HG03280 (cell line): ENCODE measurements around the gene TMEM87A.

Experiments
- ATAC-seq: cut with Tn5 transposase; IDR thresholded peaks from one replicate; pipeline ENCODE4 v1.9.1; 2021; ENCODE audit warnings: mild to moderate bottlenecking, moderate library complexity; ENCODE audit not compliant: unreplicated experiment

TMEM87A gene

DNA sequence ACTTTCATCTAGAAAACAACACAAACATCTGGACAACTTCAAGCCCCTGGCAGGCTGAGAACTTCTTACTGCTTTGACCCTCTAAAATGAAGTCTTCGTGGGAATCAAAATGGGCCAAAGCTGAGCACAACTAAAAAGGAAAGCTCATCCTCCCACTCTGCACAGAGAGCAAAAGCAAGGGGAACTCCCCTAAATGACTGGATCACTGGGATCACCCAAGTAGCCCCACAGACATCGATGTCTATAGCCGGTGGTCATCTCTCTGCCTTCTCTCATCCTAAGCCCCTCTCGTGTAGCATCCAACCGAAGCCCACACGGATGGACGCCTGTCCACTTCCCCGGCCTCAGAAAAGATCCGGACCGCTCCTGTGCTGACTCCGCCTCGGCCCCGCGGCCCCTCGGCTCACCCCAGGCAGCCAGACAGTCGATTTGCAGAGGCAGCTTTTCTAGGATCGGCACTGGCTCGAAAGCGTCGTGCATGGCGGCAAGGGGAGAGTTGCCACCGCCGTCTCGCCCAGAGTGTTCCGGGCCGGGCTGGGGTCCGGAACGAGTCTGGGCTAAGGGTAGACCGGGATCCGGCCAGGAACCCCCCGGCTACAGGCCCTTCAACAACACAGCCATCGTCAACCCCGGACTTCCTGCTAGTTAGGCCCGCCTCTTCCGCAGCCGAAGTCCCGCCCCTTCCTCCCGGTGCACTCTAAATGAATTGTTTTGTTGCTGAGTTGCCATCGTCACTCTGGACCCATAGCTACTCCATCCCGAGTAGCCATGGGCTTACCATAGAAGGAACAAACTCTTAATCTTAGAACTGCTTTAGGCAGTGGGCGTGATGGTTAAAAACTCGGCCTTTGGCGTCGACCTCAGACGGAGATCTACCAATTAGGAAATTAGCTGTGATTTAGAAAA, 65.3 kb downstream of the TMEM87A start, which contains the start of gene VPS39:
Gene VPS39, minus strand, starts transcription at position 631 of the 906 bp plus-strand sequence. Its CDS starts 151 bp downstream, at position 480.
- peak; percentile 91 for ATAC-seq

GRCh38 chr15:42206406-42206805, 66.8 kb downstream of the TMEM87A start:
- no peak for ATAC-seq

DNA sequence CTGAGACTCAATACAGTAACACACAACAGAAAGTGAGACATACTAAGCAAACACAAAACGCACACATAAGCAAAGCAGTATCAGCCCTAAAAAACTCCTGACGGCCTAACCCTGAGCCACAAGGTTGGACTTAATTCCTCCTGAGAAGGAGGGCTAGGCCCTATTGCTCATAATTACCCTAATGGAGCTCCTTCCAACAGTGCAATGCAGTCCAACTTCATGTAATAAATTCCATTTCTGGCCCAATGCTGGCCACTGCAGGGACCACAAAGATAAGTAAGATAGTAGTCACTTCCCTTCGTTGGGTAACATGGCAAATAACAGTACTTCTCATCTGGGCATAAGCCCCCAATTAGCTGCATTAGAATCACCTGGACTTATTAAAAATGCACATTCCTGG, 69.3 kb downstream of the TMEM87A start:
- ATAC-seq: no peak

DNA sequence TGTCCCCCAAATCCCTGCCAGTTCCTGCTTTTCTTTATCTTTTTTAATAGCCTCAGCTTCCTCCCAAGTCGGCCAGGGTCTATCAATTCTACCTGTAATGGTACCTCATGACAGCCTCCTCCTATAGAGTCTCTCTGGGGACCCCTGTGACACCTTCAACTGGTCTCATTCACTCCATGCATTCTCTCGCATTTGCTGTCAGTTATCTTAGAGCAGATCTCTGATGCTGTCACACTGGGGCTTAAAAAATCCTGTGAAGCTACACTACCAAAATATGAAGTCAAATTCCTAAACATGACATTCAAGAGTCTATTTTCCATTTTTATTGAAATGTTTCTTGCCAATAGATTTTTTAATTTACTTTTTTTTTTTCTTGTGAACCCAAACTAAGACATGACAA, 70.6 kb downstream of the TMEM87A start:
- no peak for ATAC-seq

GRCh38 chr15:42201801-42202200, 71.4 kb downstream of the TMEM87A start:
- ATAC-seq: no peak

DNA sequence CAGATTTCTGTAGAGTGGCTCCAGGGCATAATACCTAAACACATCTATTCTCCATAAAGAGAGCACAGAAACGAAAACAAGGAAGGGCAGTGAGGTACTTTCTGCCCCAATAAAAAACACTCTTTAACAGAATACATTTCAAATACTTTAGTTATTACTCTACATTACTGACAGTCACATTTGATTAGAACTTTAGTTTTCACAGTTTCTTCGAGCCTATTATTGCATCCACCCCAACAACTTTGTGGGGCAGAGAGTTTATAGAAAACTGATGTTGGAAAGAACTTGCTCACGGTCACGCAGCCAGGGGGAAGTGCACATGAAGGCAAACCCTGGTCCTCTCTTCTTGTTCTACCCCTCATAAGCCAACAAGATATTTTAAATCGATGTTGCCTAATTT, 74.1 kb downstream of the TMEM87A start:
- no peak for ATAC-seq

DNA sequence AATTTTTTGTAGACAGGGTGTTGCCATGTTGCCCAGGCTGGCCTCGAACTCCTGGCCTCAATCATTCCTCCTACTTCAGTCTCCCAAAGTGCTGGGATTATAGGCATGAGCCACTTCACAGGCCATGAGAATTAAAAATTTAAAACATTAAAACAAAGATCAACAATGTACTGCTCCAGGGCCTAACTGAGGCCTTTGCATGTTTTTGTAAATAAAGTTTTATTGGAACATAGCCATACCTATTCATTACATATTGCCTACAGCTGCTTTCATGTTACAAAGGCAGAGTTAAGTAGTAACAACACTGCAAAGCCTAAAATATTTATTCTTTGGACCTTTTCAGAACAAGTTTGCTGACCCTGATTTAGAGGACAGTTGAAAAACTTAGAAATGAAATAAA, 74.7 kb downstream of the TMEM87A start:
- ATAC-seq: no peak

- ATAC-seq: no peak
Observed at GRCh38 chr15:42194513-42194912, 78.7 kb downstream of the TMEM87A start.

GRCh38 chr15:42193383-42193782, 79.8 kb downstream of the TMEM87A start:
- ATAC-seq: no peak

DNA sequence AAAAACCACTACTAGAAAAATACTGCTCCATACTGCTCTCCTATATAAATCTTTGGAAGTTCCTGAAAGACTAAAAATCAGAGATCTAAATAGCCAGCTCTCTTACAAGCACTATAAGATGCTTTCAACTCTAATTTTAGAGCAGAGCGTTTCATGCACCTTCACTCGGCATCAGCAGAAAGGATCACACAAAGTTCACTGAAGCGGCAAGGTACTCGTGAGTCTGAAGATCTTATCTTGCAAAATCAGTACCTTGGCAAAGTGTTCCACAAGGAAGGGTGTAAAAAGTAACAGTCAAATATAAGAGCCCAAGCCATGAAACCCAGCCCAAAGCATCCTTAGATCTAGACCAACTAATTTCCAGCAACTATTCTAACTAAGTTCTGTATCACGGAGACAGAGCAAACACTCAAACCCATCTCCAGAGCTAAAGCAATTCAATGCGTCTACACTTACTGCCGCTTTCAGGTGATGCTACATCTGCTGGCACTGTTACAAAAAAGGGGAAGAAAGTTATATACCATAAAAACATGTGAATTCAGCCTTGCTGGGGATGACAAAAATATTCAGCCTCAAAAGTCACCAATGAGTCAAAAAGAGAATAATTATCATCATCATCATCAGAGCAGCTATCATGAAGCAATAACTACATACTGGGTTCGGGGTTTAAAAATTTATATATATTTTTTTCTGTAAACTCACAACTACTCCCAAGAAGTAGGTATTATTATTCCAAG, 81.5 kb downstream of the TMEM87A start:
- ATAC-seq: no peak

- ATAC-seq: no peak
Observed at GRCh38 chr15:42190370-42190769, 82.9 kb downstream of the TMEM87A start.

GRCh38 chr15:42185801-42186200, 87.4 kb downstream of the TMEM87A start:
- ATAC-seq: no peak

DNA sequence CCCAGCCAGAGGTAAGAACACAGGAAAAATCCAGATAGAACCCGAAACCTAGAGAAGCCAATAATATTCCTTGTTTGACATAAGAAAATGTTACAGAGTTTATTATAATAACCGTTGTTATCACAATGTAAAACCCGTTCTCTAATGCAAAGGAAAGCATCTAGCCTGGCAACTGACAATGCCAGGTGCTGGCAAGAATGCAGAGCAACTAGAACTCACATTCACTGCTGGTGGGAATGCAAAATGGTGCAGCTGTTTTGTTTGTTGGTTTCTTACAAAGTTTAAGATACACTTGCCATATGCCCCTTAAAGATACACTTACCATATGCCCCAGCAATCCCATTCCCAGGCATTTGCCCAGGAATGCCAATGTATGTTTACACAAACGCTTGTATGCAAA, 88.5 kb downstream of the TMEM87A start:
- ATAC-seq: no peak

DNA sequence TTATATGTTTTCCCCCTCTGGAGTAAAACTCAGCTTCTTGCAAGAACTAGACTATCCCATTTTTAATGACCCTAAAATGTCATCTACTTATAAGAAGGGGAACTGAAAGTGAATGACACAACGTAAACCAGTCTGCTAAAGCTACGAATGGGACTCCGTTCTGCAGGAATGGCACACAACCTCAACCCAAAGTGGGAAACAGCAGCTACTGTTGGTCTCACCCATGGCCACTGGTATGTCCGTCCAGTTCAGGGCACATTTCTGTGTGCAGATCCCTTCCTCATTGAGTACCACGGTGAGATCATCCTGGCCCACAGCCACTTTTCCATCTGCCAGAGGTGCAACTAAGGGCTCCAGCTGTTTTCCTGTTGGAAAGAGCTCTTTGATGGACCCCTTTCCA, 88.9 kb downstream of the TMEM87A start:
- ATAC-seq: no peak

GRCh38 chr15:42182961-42183360, 90.3 kb downstream of the TMEM87A start:
- no peak for ATAC-seq

DNA sequence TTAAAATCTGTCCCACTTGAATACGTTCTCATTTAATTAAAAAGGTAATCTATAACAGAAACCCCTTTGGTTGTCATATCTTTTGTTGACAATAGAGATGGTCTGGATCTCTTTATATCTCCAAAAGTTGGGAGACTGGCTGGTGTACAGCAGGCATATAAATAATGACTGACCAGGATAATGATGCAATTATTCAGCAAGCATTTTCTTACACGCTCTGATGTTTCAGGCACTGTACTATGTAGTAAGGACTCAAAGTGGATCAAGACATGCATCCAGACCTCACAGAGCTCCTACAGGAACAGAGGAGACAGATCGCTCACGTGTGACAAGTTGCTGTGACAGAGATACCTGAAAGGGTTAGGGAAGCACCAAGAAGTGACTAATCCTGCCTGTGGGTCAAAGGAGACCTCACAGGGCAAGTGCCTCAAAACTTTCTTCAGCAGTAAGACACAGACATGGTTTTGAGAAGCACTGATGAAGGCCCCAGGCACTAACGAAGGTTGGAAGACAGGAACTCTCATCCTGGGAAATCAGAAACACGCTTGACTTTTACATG, 90.8 kb downstream of the TMEM87A start:
- no peak for ATAC-seq

DNA sequence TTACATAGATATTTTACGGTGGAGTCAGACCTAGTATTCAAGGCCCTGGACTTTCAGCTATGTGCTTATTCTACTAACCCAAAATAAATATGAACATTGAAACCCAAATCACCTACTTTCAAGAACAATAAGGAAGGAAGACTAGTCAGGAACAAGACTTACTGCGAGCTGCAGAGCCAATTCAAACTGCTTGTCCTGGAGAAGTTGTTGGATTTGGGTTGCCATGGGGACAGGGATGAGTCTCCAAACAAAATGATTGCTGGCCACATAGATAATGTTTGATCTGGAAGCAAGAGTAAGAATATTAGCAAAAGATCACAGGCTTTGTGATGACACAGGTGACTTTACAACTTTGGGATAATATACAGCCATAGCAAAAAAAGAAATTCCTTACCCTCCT, 95.2 kb downstream of the TMEM87A start:
- no peak for ATAC-seq

GRCh38 chr15:42175671-42176070, 97.6 kb downstream of the TMEM87A start:
- ATAC-seq: no peak

DNA sequence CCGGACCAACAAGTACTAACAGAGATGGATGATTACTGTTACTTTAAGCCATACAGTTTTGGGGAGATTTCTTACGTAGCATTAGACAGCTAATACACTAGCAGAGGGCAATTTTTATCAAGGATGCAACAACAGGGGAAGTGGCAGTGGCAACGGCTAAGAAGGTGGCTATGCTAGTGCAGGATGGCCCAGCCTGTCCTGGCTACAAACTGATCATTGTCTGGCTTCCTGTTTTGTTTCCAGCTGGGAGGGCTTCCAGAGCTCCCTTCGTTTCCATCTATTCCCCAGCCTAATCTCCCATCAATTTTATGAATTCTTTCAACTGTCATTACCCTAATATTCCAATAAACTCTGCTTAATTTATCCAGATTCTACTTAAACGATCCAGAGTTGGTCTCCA, 100.8 kb downstream of the TMEM87A start:
- ATAC-seq: no peak

GRCh38 chr15:42171795-42172194, 101.4 kb downstream of the TMEM87A start:
- ATAC-seq: no peak

DNA sequence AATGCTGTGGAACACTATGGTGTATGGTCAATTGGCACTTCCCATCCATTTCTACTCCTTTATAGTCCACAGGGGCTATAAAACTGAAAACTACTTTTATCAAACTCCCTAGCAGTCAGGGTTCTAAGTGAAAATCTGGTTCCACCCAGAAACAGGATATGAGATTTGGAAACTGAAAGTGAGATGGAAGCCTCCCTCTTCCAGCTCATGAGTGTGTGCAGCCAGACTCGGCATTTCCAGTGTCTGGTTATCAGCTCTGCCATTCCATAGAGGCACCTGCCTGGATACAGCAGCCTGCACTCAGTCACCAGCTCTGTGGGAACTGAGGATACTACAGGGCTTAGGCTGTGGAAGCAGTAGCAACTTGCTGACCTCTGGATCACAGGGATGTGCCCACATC, 102.1 kb downstream of the TMEM87A start:
- no peak for ATAC-seq
